ENCODE results near the gene MMP2. TPM values are rescaled to one million over a fixed set of nuclear protein-coding genes. Genes with fewer than 3 reads are reported as not detected.

Gene MMP2
- total RNA-seq, 1 experiment from 2014 or later = 61.3 TPM

DNA sequence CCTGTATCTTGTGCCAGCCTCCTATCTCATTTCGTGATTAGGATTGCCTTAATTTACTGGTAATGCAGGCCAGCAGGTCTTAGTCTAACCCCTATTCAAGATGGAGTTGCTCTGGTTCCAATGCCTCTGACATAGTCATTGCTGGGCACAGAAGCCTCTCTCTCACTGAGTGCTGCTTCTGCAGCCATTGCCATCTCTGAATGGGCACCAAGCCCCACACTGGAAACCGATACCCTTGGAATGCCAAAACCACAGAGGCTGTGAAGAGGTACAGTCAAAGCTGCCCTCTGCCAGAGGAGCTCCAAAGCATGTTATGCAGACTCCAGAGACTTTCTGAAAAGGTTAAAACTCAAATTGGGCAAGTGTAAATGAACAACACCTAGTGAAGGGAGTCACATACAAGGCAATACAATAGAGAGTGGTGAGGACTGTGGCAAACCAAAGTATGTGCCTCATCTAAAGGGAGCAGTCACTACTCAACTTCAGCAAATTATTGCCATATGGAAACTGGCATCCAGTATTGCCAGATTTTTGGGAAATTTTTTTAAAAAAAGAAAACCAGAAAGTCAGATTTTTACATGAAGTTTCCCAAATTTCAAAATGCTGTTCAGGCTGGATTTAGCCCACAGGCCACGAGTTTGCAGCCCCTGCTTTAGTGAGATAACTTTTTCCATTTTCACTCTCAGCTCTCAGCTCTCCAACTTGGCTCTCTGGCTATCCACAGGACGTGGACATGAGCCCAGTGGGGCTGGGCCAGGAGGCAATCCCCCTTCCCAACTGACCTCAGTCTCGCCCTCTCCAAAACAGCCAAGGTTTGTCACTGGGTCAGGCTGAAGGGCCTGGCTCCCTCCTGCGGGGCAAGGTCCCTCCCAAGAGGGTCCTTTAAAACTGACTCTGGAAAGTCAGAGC lies 2.1 kb upstream of the MMP2 start (continued):
- TF ChIP-seq, protein P1, sequence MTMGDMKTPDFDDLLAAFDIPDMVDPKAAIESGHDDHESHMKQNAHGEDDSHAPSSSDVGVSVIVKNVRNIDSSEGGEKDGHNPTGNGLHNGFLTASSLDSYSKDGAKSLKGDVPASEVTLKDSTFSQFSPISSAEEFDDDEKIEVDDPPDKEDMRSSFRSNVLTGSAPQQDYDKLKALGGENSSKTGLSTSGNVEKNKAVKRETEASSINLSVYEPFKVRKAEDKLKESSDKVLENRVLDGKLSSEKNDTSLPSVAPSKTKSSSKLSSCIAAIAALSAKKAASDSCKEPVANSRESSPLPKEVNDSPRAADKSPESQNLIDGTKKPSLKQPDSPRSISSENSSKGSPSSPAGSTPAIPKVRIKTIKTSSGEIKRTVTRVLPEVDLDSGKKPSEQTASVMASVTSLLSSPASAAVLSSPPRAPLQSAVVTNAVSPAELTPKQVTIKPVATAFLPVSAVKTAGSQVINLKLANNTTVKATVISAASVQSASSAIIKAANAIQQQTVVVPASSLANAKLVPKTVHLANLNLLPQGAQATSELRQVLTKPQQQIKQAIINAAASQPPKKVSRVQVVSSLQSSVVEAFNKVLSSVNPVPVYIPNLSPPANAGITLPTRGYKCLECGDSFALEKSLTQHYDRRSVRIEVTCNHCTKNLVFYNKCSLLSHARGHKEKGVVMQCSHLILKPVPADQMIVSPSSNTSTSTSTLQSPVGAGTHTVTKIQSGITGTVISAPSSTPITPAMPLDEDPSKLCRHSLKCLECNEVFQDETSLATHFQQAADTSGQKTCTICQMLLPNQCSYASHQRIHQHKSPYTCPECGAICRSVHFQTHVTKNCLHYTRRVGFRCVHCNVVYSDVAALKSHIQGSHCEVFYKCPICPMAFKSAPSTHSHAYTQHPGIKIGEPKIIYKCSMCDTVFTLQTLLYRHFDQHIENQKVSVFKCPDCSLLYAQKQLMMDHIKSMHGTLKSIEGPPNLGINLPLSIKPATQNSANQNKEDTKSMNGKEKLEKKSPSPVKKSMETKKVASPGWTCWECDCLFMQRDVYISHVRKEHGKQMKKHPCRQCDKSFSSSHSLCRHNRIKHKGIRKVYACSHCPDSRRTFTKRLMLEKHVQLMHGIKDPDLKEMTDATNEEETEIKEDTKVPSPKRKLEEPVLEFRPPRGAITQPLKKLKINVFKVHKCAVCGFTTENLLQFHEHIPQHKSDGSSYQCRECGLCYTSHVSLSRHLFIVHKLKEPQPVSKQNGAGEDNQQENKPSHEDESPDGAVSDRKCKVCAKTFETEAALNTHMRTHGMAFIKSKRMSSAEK (CRISPR knock-in tag; IDR thresholded peaks at IDR 0.05; ENCODE audit: borderline replicate concordance) = no peak
- TF ChIP-seq ZNF423 (CRISPR knock-in tag; IDR thresholded peaks at IDR 0.05) (no peak), CTCF (IDR thresholded peaks at IDR 0.05) (no peak), ESRRA (CRISPR knock-in tag; IDR thresholded peaks at IDR 0.05; ENCODE audit: borderline replicate concordance) (no peak)

GRCh38 chr16:55477736-55478135 lies 1.3 kb upstream of the MMP2 start:
- DNase-seq (ENCODE audit: low spot score) (no peak), ATAC-seq (no peak)
- no peaks in the 10 kb centered on the region for H3K36me3 Mint-ChIP-seq
- H3K4me1 Mint-ChIP-seq = peaks cover 38% of the 10 kb centered on the region
- no peak overlapping the region for H3K27ac Mint-ChIP-seq
- POLR2A ChIA-PET = no interaction called here
- peaks cover 73% of the 10 kb centered on the region for H3K27me3 Mint-ChIP-seq (ENCODE audit: low read depth)
- no peaks in the 10 kb centered on the region for H3K9me3 Mint-ChIP-seq
- CTCF ChIA-PET = interaction anchor here (1.4 kb wide), 1 partner anchor 13 kb away, joined by 10 read pairs; no protein-coding TSS in a partner anchor
- TF ChIP-seq NR1H2 (CRISPR knock-in tag; IDR thresholded peaks at IDR 0.05) (no peak), CREB1 (CRISPR knock-in tag; IDR thresholded peaks at IDR 0.05) (no peak), ZNF219 (CRISPR knock-in tag; IDR thresholded peaks at IDR 0.05; ENCODE audit: borderline replicate concordance) (no peak), ZNF423 (CRISPR knock-in tag; IDR thresholded peaks at IDR 0.05) (no peak)
- no peak overlapping the region for H3K4me3 Mint-ChIP-seq

DNA sequence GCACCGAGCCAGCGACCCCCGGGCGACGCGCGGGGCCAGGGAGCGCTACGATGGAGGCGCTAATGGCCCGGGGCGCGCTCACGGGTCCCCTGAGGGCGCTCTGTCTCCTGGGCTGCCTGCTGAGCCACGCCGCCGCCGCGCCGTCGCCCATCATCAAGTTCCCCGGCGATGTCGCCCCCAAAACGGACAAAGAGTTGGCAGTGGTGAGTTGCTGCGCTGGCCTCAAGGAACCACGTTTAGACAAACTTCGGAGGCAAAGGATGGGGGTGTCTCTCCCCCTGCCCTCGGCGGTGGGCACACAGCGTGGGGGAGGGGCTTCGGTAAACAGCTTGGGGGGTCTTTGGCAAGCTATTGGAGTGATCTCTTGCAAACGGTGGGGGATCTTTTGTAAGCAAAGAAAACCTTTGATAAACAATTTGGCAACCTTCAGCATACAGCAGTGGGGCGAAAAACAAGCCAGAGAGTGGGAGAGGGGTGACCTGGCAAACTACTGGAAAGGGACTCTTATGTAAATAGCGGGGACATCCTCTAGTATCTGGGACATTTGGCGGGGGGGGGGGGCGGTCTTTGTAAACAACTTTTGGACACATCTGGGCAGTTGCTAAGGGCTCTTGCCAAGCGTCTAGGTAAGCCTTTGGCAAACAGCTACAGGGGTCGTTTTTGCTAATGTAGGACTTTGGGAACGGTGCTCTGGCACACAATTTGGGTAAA lies 587 bp downstream of the MMP2 start:
- Mint-ChIP-seq H3K27ac (0 out of 2 replicates have a peak overlapping the region, but pooled peaks have one; percentile 48), H3K9me3 (no peaks in the 10 kb centered on the region), H3K4me3 (peak overlapping the region; percentile 90), H3K36me3 (peaks cover 9% of the 10 kb centered on the region), H3K27me3 (ENCODE audit: low read depth) (peaks cover 64% of the 10 kb centered on the region), H3K4me1 (peaks cover 32% of the 10 kb centered on the region)
- DNase-seq (ENCODE audit: low spot score) = no peak
- 0 out of 2 replicates have a peak, but pooled peaks have one; percentile 34 for TF ChIP-seq ZNF423 (CRISPR knock-in tag; IDR thresholded peaks at IDR 0.05)
- TF ChIP-seq ZNF219 (CRISPR knock-in tag; IDR thresholded peaks at IDR 0.05; ENCODE audit: borderline replicate concordance) = peak; percentile 31; the same call in 1 of the 2 replicates
- TF ChIP-seq, protein P2, sequence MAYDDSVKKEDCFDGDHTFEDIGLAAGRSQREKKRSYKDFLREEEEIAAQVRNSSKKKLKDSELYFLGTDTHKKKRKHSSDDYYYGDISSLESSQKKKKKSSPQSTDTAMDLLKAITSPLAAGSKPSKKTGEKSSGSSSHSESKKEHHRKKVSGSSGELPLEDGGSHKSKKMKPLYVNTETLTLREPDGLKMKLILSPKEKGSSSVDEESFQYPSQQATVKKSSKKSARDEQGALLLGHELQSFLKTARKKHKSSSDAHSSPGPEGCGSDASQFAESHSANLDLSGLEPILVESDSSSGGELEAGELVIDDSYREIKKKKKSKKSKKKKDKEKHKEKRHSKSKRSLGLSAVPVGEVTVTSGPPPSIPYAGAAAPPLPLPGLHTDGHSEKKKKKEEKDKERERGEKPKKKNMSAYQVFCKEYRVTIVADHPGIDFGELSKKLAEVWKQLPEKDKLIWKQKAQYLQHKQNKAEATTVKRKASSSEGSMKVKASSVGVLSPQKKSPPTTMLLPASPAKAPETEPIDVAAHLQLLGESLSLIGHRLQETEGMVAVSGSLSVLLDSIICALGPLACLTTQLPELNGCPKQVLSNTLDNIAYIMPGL (CRISPR knock-in tag; IDR thresholded peaks at IDR 0.05) = no peak
- TF ChIP-seq ZNF396 (CRISPR knock-in tag; IDR thresholded peaks at IDR 0.05; ENCODE audit: borderline replicate concordance) = no peak
- no peak for TF ChIP-seq CREM (CRISPR knock-in tag; IDR thresholded peaks at IDR 0.05)
- ATAC-seq = peak; percentile 3
- POLR2A ChIA-PET = interaction anchor here (0.6 to 0.7 kb wide), 2 partner anchors 23 to 805 kb away, joined by 3 to 6 read pairs; no protein-coding TSS in a partner anchor
- CTCF ChIA-PET = interaction anchor here (0.7 to 2.8 kb wide), 5 partner anchors 9 to 222 kb away, joined by 3 to 33 read pairs (median 3); no protein-coding TSS in a partner anchor

All from WTC11 (cell line).